GM23248 (cell line): ENCODE results near the gene LRBA. TPM values are rescaled to one million over a fixed set of nuclear protein-coding genes. Genes with fewer than 3 reads are reported as not detected.
"Not testable (repeated sequence)": the region's sequence is repeated elsewhere in the genome, so short reads cannot be mapped to it uniquely, and the experiment has no call there.

Source experiments
- DNase-seq: peaks from one replicate; pipeline ENCODE4 v3.0.0-alpha.2; 2015
- H2AFZ ChIP-seq: fragments of 200-600 bp; sonication (generic); 2 replicates; pipeline ENCODE4 v1.6.1; 2016; ENCODE audit warnings: antibody characterized with exemption
- H3F3A ChIP-seq: fragments of 200-600 bp; sonication (generic); 2 replicates; pipeline ENCODE4 v1.6.1; 2016; ENCODE audit warnings: mild to moderate bottlenecking, antibody characterized with exemption, mixed run types; ENCODE audit not compliant: insufficient read depth
- H3K27ac ChIP-seq: fragments of 200-600 bp; sonication (generic); 2 replicates; pipeline ENCODE4 v1.5.1; 2016; ENCODE audit warnings: mild to moderate bottlenecking
- H3K27me3 ChIP-seq: fragments of 200-600 bp; sonication (generic); replicated peaks from 2 replicates; pipeline ENCODE4 v1.6.1; 2016; ENCODE audit warnings: mild to moderate bottlenecking; ENCODE audit not compliant: insufficient read depth
- H3K36me3 ChIP-seq: fragments of 200-600 bp; sonication (generic); 2 replicates; pipeline ENCODE4 v1.6.1; 2016; ENCODE audit warnings: low read depth, mild to moderate bottlenecking
- H3K4me1 ChIP-seq: fragments of 200-600 bp; sonication (generic); 2 replicates; pipeline ENCODE4 v1.6.1; 2016; ENCODE audit warnings: mild to moderate bottlenecking; ENCODE audit not compliant: insufficient read depth
- H3K4me2 ChIP-seq: fragments of 200-600 bp; sonication (generic); one replicate; pipeline ENCODE4 v1.6.1; 2016; ENCODE audit warnings: mild to moderate bottlenecking; ENCODE audit not compliant: unreplicated experiment
- H3K4me3 ChIP-seq: fragments of 200-600 bp; sonication (generic); 2 replicates; pipeline ENCODE4 v1.5.1; 2016; ENCODE audit warnings: mild to moderate bottlenecking
- H3K79me2 ChIP-seq: fragments of 200-600 bp; sonication (generic); 2 replicates; pipeline ENCODE4 v1.6.1; 2016; ENCODE audit warnings: mild to moderate bottlenecking; ENCODE audit not compliant: insufficient read depth
- H3K9ac ChIP-seq: fragments of 200-600 bp; sonication (generic); 2 replicates; pipeline ENCODE4 v1.6.1; 2016; ENCODE audit warnings: mild to moderate bottlenecking
- H3K9me2 ChIP-seq: fragments of 200-600 bp; sonication (generic); 2 replicates; pipeline ENCODE4 v1.6.1; 2016; ENCODE audit warnings: mixed run types, mild to moderate bottlenecking, moderate library complexity; ENCODE audit not compliant: insufficient read depth
- H3K9me3 ChIP-seq: fragments of 200-600 bp; sonication (generic); one replicate; pipeline ENCODE4 v1.6.1; 2017; ENCODE audit warnings: low read depth
- H4K20me1 ChIP-seq: fragments of 200-600 bp; sonication (generic); 2 replicates; pipeline ENCODE4 v1.6.0; 2016; ENCODE audit not compliant: insufficient read depth
- EZH2 ChIP-seq: fragments of 200-600 bp; sonication (generic); IDR thresholded peaks from 2 replicates; pipeline ENCODE4 v1.6.1; 2018; ENCODE audit warnings: antibody characterized with exemption, mild to moderate bottlenecking; ENCODE audit not compliant: insufficient read depth, poor library complexity, severe bottlenecking
- EZH2phosphoT487 ChIP-seq: fragments of 200-600 bp; sonication (generic); IDR thresholded peaks from 2 replicates; pipeline ENCODE4 v1.6.1; 2018; ENCODE audit warnings: antibody characterized with exemption, moderate library complexity, mild to moderate bottlenecking, low read depth; ENCODE audit not compliant: insufficient read depth
- WGBS, 2 experiments: methylation state at CpG; one replicate each; pipeline ENCODE4 v1.1.6; 2015 to 2017; ENCODE audit warnings: low lambda C conversion rate in 2 of 2, low coverage in 1 of 2; ENCODE audit errors: missing lambda C conversion rate in 2 of 2; 5-methylcytosine and 5-hydroxymethylcytosine counted together
- in situ Hi-C: fragments of 300-500 bp; cut with MboI; formaldehyde crosslinking; loops from 2 replicates; pipeline ENCODE4 v1.15.0; 2020
- polyA plus RNA-seq: library from polyadenylated mRNA; unstranded; fragments of >200 nt; fragmentation: Nextera tagmentation; extraction: Ambion mirVana; gene quantifications from 2 replicates; pipeline ENCODE4 v1.2.1, GENCODE V29; 2016
- total RNA-seq: library from RNA; depleted of rRNA; stranded (reverse); fragments of >200 nt; shearing (Covaris generic); gene quantifications from 2 replicates; pipeline ENCODE4 v1.2.3, GENCODE V29; 2014

LRBA gene
- total and polyA plus RNA-seq, 2 experiments from 2014 or later, result 6.6 to 17.8 TPM

- Histone ChIP-seq H2AFZ (no peak overlapping the region), H3F3A (no peaks in the 10 kb centered on the region), H3K9ac (no peak overlapping the region), H3K9me2 (no peaks in the 10 kb centered on the region), H4K20me1 (no peaks in the 10 kb centered on the region), H3K27ac (no peak overlapping the region), H3K4me2 (no peak overlapping the region), H3K4me1 (peaks cover 7% of the 10 kb centered on the region; the same call in 1 of the 2 replicates), H3K79me2 (no peaks in the 10 kb centered on the region), H3K4me3 (no peak overlapping the region), H3K27me3 (no peaks in the 10 kb centered on the region), H3K9me3 (no peaks in the 10 kb centered on the region), H3K36me3 (no peaks in the 10 kb centered on the region)
- 70 to 73% methylated on average over 2 of the region's 2 CpGs for WGBS, 2 experiments
- in situ Hi-C loops, result no loop called here
- no peak for DNase-seq
- no peak for TF ChIP-seq EZH2
- no peak for TF ChIP-seq EZH2phosphoT487
These were observed 20.2 kb upstream of the LRBA start for GRCh38 chr4:151035328-151035727.

GRCh38 chr4:151034829-151035228 lies 19.7 kb upstream of the LRBA start:
- Histone ChIP-seq H3K9me2 (no peaks in the 10 kb centered on the region), H3K4me3 (no peak overlapping the region), H3K36me3 (no peaks in the 10 kb centered on the region), H3K9me3 (no peaks in the 10 kb centered on the region), H3K4me1 (peaks cover 7% of the 10 kb centered on the region; the same call in 1 of the 2 replicates), H3K9ac (no peak overlapping the region), H4K20me1 (no peaks in the 10 kb centered on the region), H3K4me2 (no peak overlapping the region), H2AFZ (no peak overlapping the region), H3F3A (no peaks in the 10 kb centered on the region), H3K27me3 (no peaks in the 10 kb centered on the region), H3K79me2 (no peaks in the 10 kb centered on the region), H3K27ac (no peak overlapping the region)
- 79 to 83% methylated on average over 2 of the region's 2 CpGs for WGBS, 2 experiments
- no peak for TF ChIP-seq EZH2
- no peak for TF ChIP-seq EZH2phosphoT487
- DNase-seq, result no peak
- in situ Hi-C loops, result no loop called here

- H3K9me3 ChIP-seq, result no peaks in the 10 kb centered on the region
- H3K27me3 ChIP-seq, result no peaks in the 10 kb centered on the region
- H2AFZ ChIP-seq, result peak overlapping the region; percentile 77
- peaks cover 7% of the 10 kb centered on the region; the same call in 1 of the 2 replicates for H3K4me1 ChIP-seq
- no peaks in the 10 kb centered on the region for H4K20me1 ChIP-seq
- no peaks in the 10 kb centered on the region for H3K79me2 ChIP-seq
- TF ChIP-seq EZH2phosphoT487 (no peak), EZH2 (no peak)
- no peaks in the 10 kb centered on the region for H3K9me2 ChIP-seq
- no peak overlapping the region for H3K4me3 ChIP-seq
- H3F3A ChIP-seq, result no peaks in the 10 kb centered on the region
- 71 to 80% methylated on average over 11 to 12 of the region's 12 CpGs for WGBS, 2 experiments
- in situ Hi-C loops, result no loop called here
- H3K27ac ChIP-seq, result 0 out of 2 replicates have a peak overlapping the region, but pooled peaks have one; percentile 5
- H3K36me3 ChIP-seq, result no peaks in the 10 kb centered on the region
- no peak overlapping the region for H3K9ac ChIP-seq
- H3K4me2 ChIP-seq, result peak overlapping the region; percentile 59
- DNase-seq, result peak; percentile 77
These were observed 16.9 kb upstream of the LRBA start for GRCh38 chr4:151031831-151032605.

GRCh38 chr4:151029537-151029936 lies 14.5 kb upstream of the LRBA start:
- H2AFZ ChIP-seq, result no peak overlapping the region
- no peaks in the 10 kb centered on the region for H4K20me1 ChIP-seq
- no peaks in the 10 kb centered on the region for H3K27me3 ChIP-seq
- no peak overlapping the region for H3K4me2 ChIP-seq
- no peak overlapping the region for H3K4me3 ChIP-seq
- 94 to 97% methylated on average over 10 of the region's 10 CpGs for WGBS, 2 experiments
- in situ Hi-C loops, result no loop called here
- H3K36me3 ChIP-seq, result no peaks in the 10 kb centered on the region
- no peaks in the 10 kb centered on the region for H3F3A ChIP-seq
- no peaks in the 10 kb centered on the region for H3K9me3 ChIP-seq
- H3K27ac ChIP-seq, result no peak overlapping the region
- H3K9ac ChIP-seq, result no peak overlapping the region
- no peak for DNase-seq
- H3K9me2 ChIP-seq, result no peaks in the 10 kb centered on the region
- H3K4me1 ChIP-seq, result peaks cover 7% of the 10 kb centered on the region; the same call in 1 of the 2 replicates
- no peaks in the 10 kb centered on the region for H3K79me2 ChIP-seq
- TF ChIP-seq EZH2phosphoT487 (no peak), EZH2 (no peak)

- H4K20me1 ChIP-seq, DNase-seq, H3K27me3 ChIP-seq, H3K4me2 ChIP-seq, H2AFZ ChIP-seq, H3F3A ChIP-seq, H3K27ac ChIP-seq, H3K9ac ChIP-seq, H3K79me2 ChIP-seq, in situ Hi-C loops, H3K9me2 ChIP-seq, H3K4me3 ChIP-seq, H3K4me1 ChIP-seq, H3K9me3 ChIP-seq, H3K36me3 ChIP-seq: not testable (repeated sequence)
- 80 to 81% methylated on average over 10 of the region's 10 CpGs for WGBS, 2 experiments
These were observed 13.9 kb upstream of the LRBA start for GRCh38 chr4:151029006-151029405.
